HepG2 (cell line): ENCODE data around the gene EHBP1. TPM values are rescaled to one million over a fixed set of nuclear protein-coding genes. Genes with fewer than 3 reads are reported as not detected.

Source experiments
- ATAC-seq: fragments of 200-7000 bp; cut with Tn5 transposase; 3 replicates; pipeline ENCODE4 v1.9.1; 2020; ENCODE audit warnings: mild to moderate bottlenecking, moderate library complexity
- BruUV-seq: library from RNA; stranded (reverse); fragments of 400-500 nt; replicated peaks from 2 replicates; lab custom pipeline; 2021; lab: Mats Ljungman, UMichigan
- CTCF ChIA-PET: fragments of 300-600 bp; formaldehyde crosslinking; extraction: SDS; loops from one replicate; lab custom pipeline; 2021; ENCODE audit warnings: low total read pairs, inconsistent platforms, low intra/inter-chr PET ratio; lab: Yijun Ruan, JAX
- POLR2A ChIA-PET: fragments of 350-600 bp; sonication (Branson Sonifier 250); formaldehyde crosslinking; loops from one replicate; lab custom pipeline; 2020; ENCODE audit warnings: antibody characterized with exemption, inconsistent platforms; lab: Yijun Ruan, JAX
- DNase-seq: peaks from one replicate; pipeline ENCODE4 v3.0.0-alpha.2; 2015; ENCODE audit warnings: low spot score
- FAIRE-seq: peaks from 3 replicates; lab custom pipeline; 2011; peaks lifted over from hg19 to GRCh38; lab: Jason Lieb, UNC
- H2AFZ ChIP-seq: one replicate; pipeline ENCODE4 v1.6.1; 2011; ENCODE audit warnings: low read length, inconsistent platforms
- H3K27ac ChIP-seq: fragments of 300-600 bp; 3 replicates; pipeline ENCODE4 v1.8.0; 2011; ENCODE audit warnings: mixed run types, mild to moderate bottlenecking, mixed read lengths, low read length, inconsistent platforms; ENCODE audit not compliant: insufficient read depth; ENCODE audit errors: extremely low read length
- H3K27me3 ChIP-seq, 2 experiments: fragments of 200-600 bp in 1 of 2; 2 replicates in 1 of 2; 3 replicates in 1 of 2; pipeline versions ENCODE4 v1.6.0 to v1.8.0; 2011; ENCODE audit warnings: low read length in 2 of 2, mild to moderate bottlenecking in 2 of 2, moderate library complexity in 2 of 2, inconsistent platforms in 1 of 2; ENCODE audit not compliant: insufficient read depth in 2 of 2, control insufficient read depth in 1 of 2
- H3K36me3 ChIP-seq, 2 experiments: fragments of 200-600 bp in 1 of 2; replicated peaks in 1 of 2; 2 replicates in 1 of 2; 3 replicates in 1 of 2; pipeline versions ENCODE4 v1.5.1 to v1.8.0; 2011; ENCODE audit warnings: low read length in 2 of 2, inconsistent platforms in 1 of 2; ENCODE audit not compliant: insufficient read depth in 2 of 2, control insufficient read depth in 1 of 2
- H3K4me1 ChIP-seq: 2 replicates; pipeline ENCODE4 v1.5.1; 2012; ENCODE audit warnings: low read length, inconsistent platforms; ENCODE audit not compliant: insufficient read depth
- H3K4me2 ChIP-seq: 2 replicates; pipeline ENCODE4 v1.6.0; 2011; ENCODE audit warnings: low read depth, low read length, inconsistent platforms
- H3K4me3 ChIP-seq, 3 experiments: fragments of 200-600 bp in 1 of 3; sonication (generic), shearing (Covaris generic) in 1 of 3; replicated peaks in 1 of 3; 2 replicates each; pipeline ENCODE4 v1.5.1; 2011 to 2016; ENCODE audit warnings: low read length in 3 of 3, inconsistent platforms in 2 of 3, low read depth in 2 of 3, mild to moderate bottlenecking in 2 of 3, control low read depth in 1 of 3, mixed read lengths in 1 of 3; ENCODE audit not compliant: insufficient read depth in 1 of 3
- H3K79me2 ChIP-seq: one replicate; pipeline ENCODE4 v1.6.1; 2011; ENCODE audit warnings: low read length, inconsistent platforms; ENCODE audit not compliant: insufficient read depth
- H3K9ac ChIP-seq: 2 replicates; pipeline ENCODE4 v1.6.0; 2011; ENCODE audit warnings: mild to moderate bottlenecking, low read depth, low read length, inconsistent platforms; ENCODE audit not compliant: insufficient read depth
- H3K9me3 ChIP-seq: 2 replicates; pipeline ENCODE4 v1.5.1; 2012; ENCODE audit warnings: mild to moderate bottlenecking, low read length
- H4K20me1 ChIP-seq: 2 replicates; pipeline ENCODE4 v1.6.0; 2011; ENCODE audit warnings: inconsistent platforms, mild to moderate bottlenecking, low read length, moderate library complexity; ENCODE audit not compliant: insufficient read depth
- AKNA ChIP-seq: sonication (generic); formaldehyde crosslinking; IDR thresholded peaks from 2 replicates; pipeline ENCODE4 v1.4.0; 2020; ENCODE audit warnings: missing genetic modification reagents, borderline replicate concordance
- ATF7-NPFF ChIP-seq: sonication (generic); formaldehyde crosslinking; IDR thresholded peaks from 2 replicates; pipeline ENCODE4 v1.8.1; 2023; ENCODE audit warnings: mild to moderate bottlenecking, low read depth, missing genetic modification reagents, moderate library complexity
- JUND ChIP-seq: sonication (generic); formaldehyde crosslinking; IDR thresholded peaks from 2 replicates; pipeline ENCODE4 v1.8.0; 2022; ENCODE audit warnings: mild to moderate bottlenecking, missing genetic modification reagents
- RBM22 ChIP-seq: fragments of 200-400 bp; formaldehyde crosslinking; optimal IDR thresholded peaks from 2 replicates; pipeline ENCODE3; 2017; ENCODE audit warnings: mild to moderate bottlenecking, low read length, moderate library complexity
- SOX5 ChIP-seq: IDR thresholded peaks from 2 replicates; pipeline ENCODE4 v1.6.1; 2016; ENCODE audit warnings: borderline replicate concordance
- TBX2 ChIP-seq: sonication (generic); formaldehyde crosslinking; IDR thresholded peaks from 2 replicates; pipeline ENCODE4 v1.5.0; 2020; ENCODE audit warnings: missing genetic modification reagents, mild to moderate bottlenecking, borderline replicate concordance
- ZFP62 ChIP-seq: sonication (generic); formaldehyde crosslinking; IDR thresholded peaks from 2 replicates; pipeline ENCODE4 v1.4.0; 2020; ENCODE audit warnings: missing genetic modification reagents
- WGBS: methylation state at CpG from one replicate; pipeline ENCODE4 v1.1.6; 2017; ENCODE audit warnings: low lambda C conversion rate; 5-methylcytosine and 5-hydroxymethylcytosine counted together
- in situ Hi-C: cut with HindIII; loops from 2 replicates; pipeline ENCODE4 v1.10.0; 2017; ENCODE audit warnings: low pct_unique_long_range_greater_than_20kb; ENCODE audit not compliant: extremely low pct_ligation_motif_present
- intact Hi-C: fragments of 100-400 bp; cut with micrococcal nuclease; formaldehyde crosslinking; loops from one replicate; pipeline ENCODE4 v1.10.0; 2022; ENCODE audit not compliant: unreplicated experiment
- polyA plus RNA-seq, 8 experiments: library from polyadenylated mRNA; depleted of rRNA in 3 of 8; stranded (reverse) in 7 of 8; unstranded in 1 of 8; fragments of >200 nt; fragmentation: Illumina TruSeq in 4 of 8; extraction: Trizol in 4 of 8; gene quantifications; 2 replicates each; pipeline versions ENCODE4 v1.2.1 to v1.2.3, GENCODE V29; 2011 to 2016; ENCODE audit warnings: low read depth in 4 of 8, missing spikeins in 1 of 8, mixed read lengths in 1 of 8; ENCODE audit not compliant: insufficient read depth in 1 of 8
- total RNA-seq, 5 experiments: library from RNA; depleted of rRNA; stranded (reverse); fragments of >200 nt; fragmentation: Illumina TruSeq; extraction: Trizol; gene quantifications; 2 replicates each; pipeline ENCODE4 v1.2.3, GENCODE V29; 2016; ENCODE audit warnings: low read depth in 1 of 5
- TF ChIP-seq, protein P1 (sequence below): sonication (generic); formaldehyde crosslinking; IDR thresholded peaks from 2 replicates; pipeline ENCODE4 v1.4.0; 2020; ENCODE audit warnings: low read depth, mild to moderate bottlenecking, missing genetic modification reagents

EHBP1 gene
- total and polyA plus RNA-seq, 2 of the 13 experiments (the other 11 are each of a cell fraction or from before 2014, with no cell fraction given) = 93.5 to 146 TPM

GRCh38 chr2:62913311-62913710 lies 207.8 kb downstream of the EHBP1 start (continued):
- TF ChIP-seq TBX2 = no peak
- TF ChIP-seq ATF7-NPFF (CRISPR knock-in tag) = no peak
- TF ChIP-seq AKNA (CRISPR knock-in tag) = no peak
- TF ChIP-seq SOX5 (CRISPR knock-in tag) = no peak
- no peak for TF ChIP-seq ZFP62 (CRISPR knock-in tag)
- TF ChIP-seq, protein P1, sequence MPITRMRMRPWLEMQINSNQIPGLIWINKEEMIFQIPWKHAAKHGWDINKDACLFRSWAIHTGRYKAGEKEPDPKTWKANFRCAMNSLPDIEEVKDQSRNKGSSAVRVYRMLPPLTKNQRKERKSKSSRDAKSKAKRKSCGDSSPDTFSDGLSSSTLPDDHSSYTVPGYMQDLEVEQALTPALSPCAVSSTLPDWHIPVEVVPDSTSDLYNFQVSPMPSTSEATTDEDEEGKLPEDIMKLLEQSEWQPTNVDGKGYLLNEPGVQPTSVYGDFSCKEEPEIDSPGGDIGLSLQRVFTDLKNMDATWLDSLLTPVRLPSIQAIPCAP (CRISPR knock-in tag) = no peak
- TF ChIP-seq, all 625 proteins: peak for 0

DNA sequence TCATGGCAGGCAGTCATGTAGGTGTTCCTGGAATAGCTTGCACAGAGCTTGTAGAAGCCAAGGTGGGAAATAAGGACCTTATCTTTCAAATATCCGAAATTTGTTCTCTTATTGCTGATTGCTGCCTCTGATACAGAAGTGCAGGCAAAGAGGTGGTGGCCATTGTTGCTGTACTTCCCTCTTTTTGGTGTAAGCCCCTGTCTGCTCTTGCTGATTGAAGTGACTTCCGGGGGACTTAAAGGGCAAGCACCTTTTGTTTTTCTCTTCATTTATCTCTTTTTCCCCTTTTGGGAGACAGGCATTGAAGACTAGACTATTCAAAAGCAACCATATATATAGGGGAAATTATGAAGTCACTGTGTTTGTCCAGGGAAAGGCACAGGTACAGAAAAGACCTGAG lies 213.5 kb downstream of the EHBP1 start:
- Histone ChIP-seq H3K27me3 (no peaks in the 10 kb centered on the region), H3K27ac (no peak overlapping the region), H3K4me2 (no peak overlapping the region), H3K4me1 (no peaks in the 10 kb centered on the region), H3K79me2 (no peaks in the 10 kb centered on the region), H2AFZ (no peak overlapping the region), H4K20me1 (peaks cover 6% of the 10 kb centered on the region), H3K9ac (no peak overlapping the region), H3K9me3 (peaks cover 14% of the 10 kb centered on the region), H3K36me3 (peaks cover 23 to 57% of the 10 kb centered on the region in 2 experiments), H3K4me3 (no peak overlapping the region)
- intact Hi-C loops = no loop called here
- FAIRE-seq = no peak
- ATAC-seq = no peak
- in situ Hi-C loops = no loop called here
- 93% methylated on average over 2 of the region's 2 CpGs for whole genome bisulfite sequencing
- no TSS peak for BruUV-seq
- no peak for DNase-seq
- ChIA-PET POLR2A (no interaction called here), CTCF (no interaction called here)
- TF ChIP-seq JUND (CRISPR knock-in tag) (no peak), RBM22 (peak; percentile 83)
